Suppressor macrophage (primary cell): Measurements from ENCODE around the gene MNAT1.
"Not testable (repeated sequence)": the region's sequence is repeated elsewhere in the genome, so short reads cannot be mapped to it uniquely, and the experiment has no call there.

ENCODE experiments used
- DNase-seq, 4 experiments: peaks; one replicate each; pipeline ENCODE4 v3.0.0-alpha.2; 2020 to 2022

Gene MNAT1

GRCh38 chr14:60738843-60739508 is 4.4 kb downstream of the MNAT1 start:
- DNase-seq: peak in 1 of 4 experiments; percentile 28

GRCh38 chr14:60744566-60744965 is 10.0 kb downstream of the MNAT1 start:
- DNase-seq: no peak

- peak; percentile 68 to 88 (median 78) for DNase-seq
Measured at GRCh38 chr14:60753264-60754119, 18.9 kb downstream of the MNAT1 start.

- no peak for DNase-seq
Measured at GRCh38 chr14:60756847-60757246, 22.3 kb downstream of the MNAT1 start.

- peak in 2 of 4 experiments; percentile 5 to 28 for DNase-seq
Measured at GRCh38 chr14:60757567-60758002, 23.0 kb downstream of the MNAT1 start.

- no peak for DNase-seq
Measured at GRCh38 chr14:60758885-60759284, 24.3 kb downstream of the MNAT1 start.

GRCh38 chr14:60760209-60760608 is 25.6 kb downstream of the MNAT1 start:
- DNase-seq: peak in 1 of 4 experiments; percentile 18

- DNase-seq: no peak
Measured at GRCh38 chr14:60760644-60761364, 26.2 kb downstream of the MNAT1 start.

- DNase-seq: no peak
Measured at GRCh38 chr14:60768602-60769001, 34.0 kb downstream of the MNAT1 start.

- no peak for DNase-seq
Measured at GRCh38 chr14:60771117-60771516, 36.6 kb downstream of the MNAT1 start.

- no peak for DNase-seq
Measured at GRCh38 chr14:60773558-60773957, 39.0 kb downstream of the MNAT1 start.

GRCh38 chr14:60775296-60775695 is 40.7 kb downstream of the MNAT1 start:
- no peak for DNase-seq

GRCh38 chr14:60777856-60778578 is 43.5 kb downstream of the MNAT1 start:
- no peak for DNase-seq

GRCh38 chr14:60779745-60780514 is 45.4 kb downstream of the MNAT1 start:
- DNase-seq: not testable (repeated sequence)

- DNase-seq: not testable (repeated sequence)
Measured at GRCh38 chr14:60780558-60780957, 46.0 kb downstream of the MNAT1 start.

GRCh38 chr14:60786905-60787304 is 52.3 kb downstream of the MNAT1 start:
- DNase-seq: no peak

- no peak for DNase-seq
Measured at GRCh38 chr14:60789656-60790055, 55.1 kb downstream of the MNAT1 start.

- no peak for DNase-seq
Measured at GRCh38 chr14:60790850-60791249, 56.3 kb downstream of the MNAT1 start.

GRCh38 chr14:60796434-60796833 is 61.9 kb downstream of the MNAT1 start:
- DNase-seq: no peak

- no peak for DNase-seq
Measured at GRCh38 chr14:60800409-60800808, 65.8 kb downstream of the MNAT1 start.

GRCh38 chr14:60803871-60804270 is 69.3 kb downstream of the MNAT1 start:
- no peak for DNase-seq
